ENCODE data around the gene BFSP1. TPM values are rescaled to one million over a fixed set of nuclear protein-coding genes. Genes with fewer than 3 reads are reported as not detected.

Gene BFSP1
- polyA plus RNA-seq, 1 of the 3 experiments (the other 2 are of a cell fraction), result 7.1 TPM

- WGBS (ENCODE audit: low lambda C conversion rate), result 57% methylated on average over 9 of the region's 24 CpGs
- Histone ChIP-seq H3K9ac (no peak overlapping the region), H2AFZ (ENCODE audit: low read depth) (no peak overlapping the region), H3K4me2 (no peak overlapping the region), H3K36me3 (replicated peaks in 1 of 2; ENCODE audit: control insufficient read depth in 1 of 2, insufficient read depth in 2 of 2, low read length in 1 of 2) (no peaks in the 10 kb centered on the region), H4K20me1 (ENCODE audit: insufficient read depth) (no peaks in the 10 kb centered on the region), H3K9me2 (no peaks in the 10 kb centered on the region), H3F3A (replicated peaks; ENCODE audit: insufficient read depth) (no peaks in the 10 kb centered on the region), H3K4me1 (ENCODE audit: control insufficient read depth in 1 of 2, insufficient read depth in 2 of 2, low read depth in 1 of 2, low read length in 1 of 2) (no peaks in the 10 kb centered on the region), H3K79me2 (ENCODE audit: insufficient read depth) (no peaks in the 10 kb centered on the region), H3K27me3 (ENCODE audit: insufficient read depth) (no peaks in the 10 kb centered on the region), H3K27ac (ENCODE audit: low read depth in 2 of 2, low read length in 1 of 2) (no peak overlapping the region), H3K9me3 (no peaks in the 10 kb centered on the region), H3K4me3 (ENCODE audit: low read depth in 2 of 2, low read length in 1 of 2) (no peak overlapping the region)
- ChIA-PET CTCF (interaction anchor here (1.0 to 2.2 kb wide), 2 partner anchors 37 kb away, joined by 3 to 7 read pairs; no protein-coding TSS in a partner anchor), POLR2A (no interaction called here)
- TF ChIP-seq, protein P1, sequence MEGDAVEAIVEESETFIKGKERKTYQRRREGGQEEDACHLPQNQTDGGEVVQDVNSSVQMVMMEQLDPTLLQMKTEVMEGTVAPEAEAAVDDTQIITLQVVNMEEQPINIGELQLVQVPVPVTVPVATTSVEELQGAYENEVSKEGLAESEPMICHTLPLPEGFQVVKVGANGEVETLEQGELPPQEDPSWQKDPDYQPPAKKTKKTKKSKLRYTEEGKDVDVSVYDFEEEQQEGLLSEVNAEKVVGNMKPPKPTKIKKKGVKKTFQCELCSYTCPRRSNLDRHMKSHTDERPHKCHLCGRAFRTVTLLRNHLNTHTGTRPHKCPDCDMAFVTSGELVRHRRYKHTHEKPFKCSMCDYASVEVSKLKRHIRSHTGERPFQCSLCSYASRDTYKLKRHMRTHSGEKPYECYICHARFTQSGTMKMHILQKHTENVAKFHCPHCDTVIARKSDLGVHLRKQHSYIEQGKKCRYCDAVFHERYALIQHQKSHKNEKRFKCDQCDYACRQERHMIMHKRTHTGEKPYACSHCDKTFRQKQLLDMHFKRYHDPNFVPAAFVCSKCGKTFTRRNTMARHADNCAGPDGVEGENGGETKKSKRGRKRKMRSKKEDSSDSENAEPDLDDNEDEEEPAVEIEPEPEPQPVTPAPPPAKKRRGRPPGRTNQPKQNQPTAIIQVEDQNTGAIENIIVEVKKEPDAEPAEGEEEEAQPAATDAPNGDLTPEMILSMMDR (IDR thresholded peaks at IDR 0.05), result no peak
- DNase-seq, result no peak
These were observed 62.9 kb downstream of the BFSP1 start for GRCh38 chr20:17468073-17468840.

DNA sequence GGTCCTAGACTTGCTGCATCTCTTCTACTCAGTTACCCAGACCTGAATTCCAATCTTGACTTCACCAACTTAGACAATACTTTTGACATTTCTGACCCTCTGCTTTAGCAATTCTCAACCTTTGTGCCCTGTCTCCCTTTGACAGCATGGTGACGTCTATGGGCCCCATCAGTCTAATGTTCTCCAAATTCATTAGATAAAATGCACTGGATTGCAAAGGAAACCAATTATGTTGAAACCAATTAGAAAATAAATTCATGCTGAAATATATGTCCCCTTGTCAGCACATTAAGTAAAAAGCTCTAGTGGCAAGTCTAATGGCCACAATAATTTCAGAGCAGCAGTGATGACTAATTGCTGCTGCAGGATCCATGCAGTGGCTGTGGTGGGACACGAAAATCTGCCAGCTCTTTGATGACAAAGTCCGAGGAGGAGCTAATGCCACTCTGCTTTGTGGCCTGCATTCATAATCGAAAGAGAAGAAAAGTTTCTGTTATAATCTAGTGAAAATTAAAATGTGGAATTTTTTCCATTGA, 64.0 kb downstream of the BFSP1 start:
- no peak overlapping the region for H3K4me2 ChIP-seq
- H4K20me1 ChIP-seq (ENCODE audit: insufficient read depth), result no peaks in the 10 kb centered on the region
- H3K27ac ChIP-seq (ENCODE audit: low read depth in 2 of 2, low read length in 1 of 2), result no peak overlapping the region
- H3K36me3 ChIP-seq (replicated peaks in 1 of 2; ENCODE audit: control insufficient read depth in 1 of 2, insufficient read depth in 2 of 2, low read length in 1 of 2), result no peaks in the 10 kb centered on the region
- no peaks in the 10 kb centered on the region for H3K4me1 ChIP-seq (ENCODE audit: control insufficient read depth in 1 of 2, insufficient read depth in 2 of 2, low read depth in 1 of 2, low read length in 1 of 2)
- H3K9ac ChIP-seq, result no peak overlapping the region
- no peak overlapping the region for H2AFZ ChIP-seq (ENCODE audit: low read depth)
- no peak overlapping the region for H3K4me3 ChIP-seq (ENCODE audit: low read depth in 2 of 2, low read length in 1 of 2)
- 25% methylated on average over 4 of the region's 4 CpGs for WGBS (ENCODE audit: low lambda C conversion rate)
- CTCF ChIA-PET, result interaction anchor here (1.4 to 2.2 kb wide), 2 partner anchors 36 to 471 kb away, joined by 3 to 7 read pairs; no protein-coding TSS in a partner anchor
- H3K27me3 ChIP-seq (ENCODE audit: insufficient read depth), result no peaks in the 10 kb centered on the region
- H3K9me3 ChIP-seq, result no peaks in the 10 kb centered on the region
- no peak for DNase-seq
- no peaks in the 10 kb centered on the region for H3K79me2 ChIP-seq (ENCODE audit: insufficient read depth)
- POLR2A ChIA-PET, result no interaction called here
- no peaks in the 10 kb centered on the region for H3K9me2 ChIP-seq
- no peaks in the 10 kb centered on the region for H3F3A ChIP-seq (replicated peaks; ENCODE audit: insufficient read depth)
- TF ChIP-seq TAF1 (IDR thresholded peaks at IDR 0.05; ENCODE audit: borderline replicate concordance, low read depth, low read length), result no peak
- no peak for TF ChIP-seq EP300 (IDR thresholded peaks at IDR 0.05; ENCODE audit: borderline replicate concordance in 1 of 2, low read depth in 1 of 2, low read length in 1 of 2)
- TF ChIP-seq MXI1 (IDR thresholded peaks at IDR 0.05; ENCODE audit: low read depth, low read length), result no peak
- TF ChIP-seq TEAD4 (IDR thresholded peaks at IDR 0.05; ENCODE audit: borderline replicate concordance, insufficient read depth), result no peak
- no peak for TF ChIP-seq NRF1 (IDR thresholded peaks at IDR 0.05; ENCODE audit: low read depth, low read length)
- TF ChIP-seq USF2 (IDR thresholded peaks at IDR 0.05; ENCODE audit: borderline replicate concordance, low read depth, low read length), result no peak
- TF ChIP-seq REST (IDR thresholded peaks at IDR 0.05; ENCODE audit: low read depth, low read length), result no peak
- TF ChIP-seq GABPA (IDR thresholded peaks at IDR 0.05; ENCODE audit: low read depth), result no peak
- no peak for TF ChIP-seq GATA2 (CRISPR knock-in tag; IDR thresholded peaks at IDR 0.05)
- TF ChIP-seq PBX3 (IDR thresholded peaks at IDR 0.05), result no peak
- no peak for TF ChIP-seq ZBTB33 (IDR thresholded peaks at IDR 0.05; ENCODE audit: borderline replicate concordance, low read depth)
- TF ChIP-seq RXRA (IDR thresholded peaks at IDR 0.05; ENCODE audit: borderline replicate concordance, low read depth), result no peak
- TF ChIP-seq RAD21 (IDR thresholded peaks at IDR 0.05; ENCODE audit: low read length), result no peak
- TF ChIP-seq NFIC (IDR thresholded peaks at IDR 0.05; ENCODE audit: borderline replicate concordance), result no peak

All from SK-N-SH (cell line).